HG03039 (cell line): ENCODE data around the gene MT1B.
"Not testable (repeated sequence)": the region's sequence is repeated elsewhere in the genome, so short reads cannot be mapped to it uniquely, and the experiment has no call there.

Experiments
- ATAC-seq: cut with Tn5 transposase; IDR thresholded peaks from one replicate; pipeline ENCODE4 v1.9.1; 2021; ENCODE audit warnings: mild to moderate bottlenecking, moderate library complexity; ENCODE audit not compliant: unreplicated experiment

MT1B gene

GRCh38 chr16:56665286-56666261 lies 13.9 kb downstream of the MT1B start:
- not testable (repeated sequence) for ATAC-seq

DNA sequence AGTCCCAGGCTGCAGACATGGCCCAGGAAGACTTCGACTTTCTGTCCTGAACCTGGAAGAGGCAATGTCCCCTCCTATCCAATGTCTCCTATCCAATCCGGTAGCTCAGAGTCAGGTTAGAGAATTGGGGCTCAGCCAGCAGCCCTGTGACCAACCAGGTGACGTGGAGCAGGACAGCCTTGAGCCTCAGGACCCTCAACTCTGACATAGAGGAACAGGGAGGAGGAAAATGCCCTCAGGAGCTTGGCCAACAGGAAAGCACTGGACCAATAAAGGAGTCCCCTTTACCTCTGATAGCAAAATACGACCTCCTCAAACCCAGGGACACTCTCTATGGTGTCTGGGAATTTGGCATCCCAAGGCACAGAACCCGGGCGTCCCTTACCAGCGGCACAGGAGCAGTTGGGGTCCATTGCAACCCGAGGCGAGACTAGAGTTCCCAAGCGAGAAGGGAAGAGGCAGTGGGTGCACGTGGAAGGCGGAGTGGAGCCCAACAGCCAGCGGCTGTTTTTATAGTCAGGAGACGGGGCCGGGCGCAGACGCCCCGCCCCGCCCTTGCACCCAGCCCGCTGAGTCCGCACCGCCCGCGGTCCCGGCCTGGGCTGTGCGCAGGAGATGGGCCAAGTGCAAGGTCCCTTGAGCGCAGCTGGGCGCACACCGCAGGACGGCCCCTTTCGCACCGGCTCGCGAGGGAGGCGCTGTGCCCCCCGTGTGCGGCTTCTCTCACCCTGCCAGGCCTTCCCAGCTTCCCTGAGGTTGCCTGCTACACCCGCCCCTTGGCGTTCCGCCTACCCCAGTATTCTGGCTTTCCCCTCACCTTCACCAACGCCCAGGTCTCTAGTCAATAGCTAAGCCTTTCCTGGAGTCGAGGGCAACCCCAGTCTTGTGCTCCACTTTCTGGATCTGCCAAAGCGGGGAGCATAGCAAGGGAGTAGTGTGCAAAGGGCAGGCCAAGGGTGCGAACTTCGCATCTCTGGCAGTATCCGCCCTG lies 16.2 kb downstream of the MT1B start, which contains the start of gene MT1G:
Gene MT1G (minus strand): TSS at position 485 of the 991 bp plus-strand sequence. CDS start 72 bp downstream, at position 413.
- no peak for ATAC-seq

GRCh38 chr16:56669005-56669839 lies 17.5 kb downstream of the MT1B start, which contains the start of gene MT1H:
Gene MT1H, plus strand, starts transcription at chr16:56669814. Its CDS starts 71 bp downstream, at chr16:56669885.
- no peak for ATAC-seq

DNA sequence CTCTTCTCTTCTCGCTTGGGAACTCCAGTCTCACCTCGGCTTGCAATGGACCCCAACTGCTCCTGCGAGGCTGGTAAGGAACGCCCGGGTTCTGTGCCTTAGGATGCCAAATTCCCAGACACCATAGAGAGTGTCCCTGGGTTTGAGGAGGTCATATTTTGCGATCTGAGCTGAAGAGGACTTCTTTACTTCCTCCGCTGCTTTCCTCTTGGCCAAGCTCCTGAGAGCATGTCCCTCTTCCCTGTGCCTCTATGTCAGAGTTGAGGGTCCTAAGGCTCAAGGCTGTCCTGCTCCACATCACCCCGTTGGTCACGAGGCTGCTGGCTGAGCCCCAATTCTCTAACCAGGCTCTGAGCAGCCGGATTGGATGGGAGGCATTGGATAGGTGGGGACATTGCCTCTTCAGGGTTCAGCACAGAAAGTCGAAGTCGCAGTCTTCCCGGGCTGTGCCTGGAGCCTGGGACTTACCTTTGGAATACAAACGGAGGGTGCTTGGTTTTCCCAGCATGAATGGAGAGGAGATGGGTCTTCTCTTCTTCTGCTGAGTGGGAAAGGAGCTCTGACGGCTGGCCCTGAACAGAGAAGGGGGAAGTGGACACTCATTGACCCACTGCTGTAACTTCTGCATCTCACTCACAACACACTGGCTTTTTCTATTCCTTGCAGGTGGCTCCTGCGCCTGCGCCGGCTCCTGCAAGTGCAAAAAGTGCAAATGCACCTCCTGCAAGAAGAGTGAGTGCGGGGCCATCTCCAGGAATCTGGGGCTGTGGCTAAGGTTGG lies 18.3 kb downstream of the MT1B start:
- no peak for ATAC-seq

GRCh38 chr16:56670620-56670934 lies 18.9 kb downstream of the MT1B start:
- no peak for ATAC-seq

- not testable (repeated sequence) for ATAC-seq
These were observed 20.0 kb downstream of the MT1B start for GRCh38 chr16:56671691-56672090.

DNA sequence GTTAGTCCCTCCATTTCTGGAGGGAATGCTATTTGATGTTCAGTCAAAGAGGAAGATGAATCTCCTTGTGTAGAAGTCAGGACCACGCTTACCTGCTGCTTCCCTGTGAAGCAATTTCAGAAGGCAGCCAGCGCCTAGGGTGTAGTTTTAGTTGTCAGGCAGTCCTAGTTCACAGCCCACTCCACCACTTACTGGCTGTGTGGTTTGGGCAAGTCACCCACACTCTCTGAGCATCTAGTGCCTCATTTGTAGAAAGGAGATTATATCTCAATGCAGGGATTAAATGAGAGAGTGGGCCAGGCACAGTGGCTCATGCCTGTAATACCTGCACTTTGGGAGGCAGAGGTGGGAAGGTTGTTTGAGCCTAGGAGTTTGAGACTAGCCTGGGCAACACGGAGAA lies 20.5 kb downstream of the MT1B start:
- not testable (repeated sequence) for ATAC-seq

- ATAC-seq, result no peak
These were observed 21.3 kb downstream of the MT1B start for GRCh38 chr16:56672761-56673536.

DNA sequence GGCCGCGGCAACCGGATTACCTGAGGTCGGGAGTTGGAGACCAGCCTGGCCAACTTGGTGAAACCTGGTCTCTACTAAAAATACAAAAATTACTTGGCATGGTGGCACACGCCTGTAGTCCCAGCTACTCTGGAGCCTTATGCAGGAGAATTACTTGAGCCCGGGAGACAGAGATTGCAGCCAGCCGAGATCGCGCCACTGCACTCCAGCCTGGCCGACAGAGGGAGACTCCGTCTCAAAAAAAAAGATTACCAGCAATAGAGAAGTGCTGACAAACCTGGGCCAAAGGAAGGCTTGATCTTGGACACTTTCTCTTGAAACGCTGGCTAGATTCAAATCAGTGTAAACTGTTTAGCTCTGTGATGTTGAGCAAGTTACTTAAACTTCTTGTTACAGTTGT lies 22.2 kb downstream of the MT1B start:
- ATAC-seq, result no peak

DNA sequence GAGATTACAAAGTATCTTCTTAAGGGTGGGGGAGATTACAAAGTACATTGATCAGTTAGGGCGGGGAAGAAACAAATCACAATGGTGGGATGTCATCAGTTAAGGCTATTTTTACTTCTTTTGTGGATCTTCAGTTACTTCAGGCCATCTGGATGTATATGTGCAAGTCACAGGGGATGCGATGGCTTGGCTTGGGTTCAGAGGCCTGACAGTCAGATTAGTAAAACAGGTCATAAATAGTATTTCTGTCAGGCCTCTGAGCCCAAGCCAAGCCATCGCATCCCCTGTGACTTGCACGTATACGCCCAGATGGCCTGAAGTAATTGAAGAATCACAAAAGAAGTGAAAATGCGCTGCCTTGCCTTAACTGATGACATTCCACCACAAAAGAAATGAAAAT lies 22.9 kb downstream of the MT1B start:
- not testable (repeated sequence) for ATAC-seq

GRCh38 chr16:56675685-56676210 lies 24.1 kb downstream of the MT1B start:
- ATAC-seq, result no peak

- no peak for ATAC-seq
These were observed 25.8 kb downstream of the MT1B start for GRCh38 chr16:56677474-56677873.

DNA sequence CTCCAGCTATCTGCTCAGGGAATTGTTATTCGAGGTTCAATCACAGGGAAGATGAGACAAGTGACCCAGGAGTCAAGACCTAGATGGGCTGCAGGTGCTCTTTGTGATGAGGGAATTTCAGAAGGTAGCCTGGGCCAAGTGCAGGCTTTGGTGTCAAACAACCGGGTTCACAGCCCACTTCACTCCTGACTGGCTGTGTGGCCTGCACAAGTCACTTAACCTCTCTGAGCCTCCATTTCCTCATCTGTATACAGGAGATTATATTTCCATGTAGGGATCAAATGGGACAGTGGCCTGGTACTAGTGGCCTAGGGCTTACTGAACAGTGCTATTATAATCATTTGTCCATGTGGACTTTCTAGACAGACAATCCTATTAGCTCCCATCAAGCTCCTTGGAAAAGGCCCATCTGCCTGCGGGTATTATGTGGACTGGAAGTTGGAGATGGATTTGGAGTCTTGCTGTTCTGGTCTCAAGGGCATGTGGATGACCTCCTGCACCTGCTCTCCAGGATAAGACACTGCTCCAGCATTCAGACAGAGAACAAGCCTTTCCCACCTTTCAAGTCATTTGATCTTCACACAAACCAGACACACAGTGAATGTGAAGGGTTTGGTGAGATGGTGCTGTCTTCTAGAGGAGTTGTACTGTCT lies 27.5 kb downstream of the MT1B start:
- no peak for ATAC-seq

DNA sequence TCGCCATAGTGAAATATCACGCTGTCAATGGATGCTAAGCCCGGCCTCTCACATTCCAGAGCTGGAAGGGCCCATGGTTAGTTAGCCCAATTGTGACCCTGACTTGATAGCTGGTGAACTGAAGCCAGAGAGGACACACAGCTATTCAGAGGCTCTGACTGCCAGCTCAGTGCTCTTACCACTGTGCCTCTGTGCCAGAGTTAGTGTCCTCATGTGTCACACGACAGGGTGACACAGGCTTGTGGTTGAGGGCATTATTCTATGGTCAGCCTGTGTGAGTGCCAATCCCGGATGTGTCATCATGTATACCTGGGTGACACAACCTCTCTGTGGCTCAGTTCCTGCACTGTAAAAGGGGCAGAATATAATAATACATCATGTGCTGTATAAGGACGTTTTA lies 28.1 kb downstream of the MT1B start:
- ATAC-seq, result no peak

- ATAC-seq, result peak; percentile 96
These were observed 30.4 kb downstream of the MT1B start, which contains the start of gene MT1X for GRCh38 chr16:56681939-56682702. Gene MT1X, plus strand, starts transcription at chr16:56682470. Its CDS starts 71 bp downstream, at chr16:56682541.

DNA sequence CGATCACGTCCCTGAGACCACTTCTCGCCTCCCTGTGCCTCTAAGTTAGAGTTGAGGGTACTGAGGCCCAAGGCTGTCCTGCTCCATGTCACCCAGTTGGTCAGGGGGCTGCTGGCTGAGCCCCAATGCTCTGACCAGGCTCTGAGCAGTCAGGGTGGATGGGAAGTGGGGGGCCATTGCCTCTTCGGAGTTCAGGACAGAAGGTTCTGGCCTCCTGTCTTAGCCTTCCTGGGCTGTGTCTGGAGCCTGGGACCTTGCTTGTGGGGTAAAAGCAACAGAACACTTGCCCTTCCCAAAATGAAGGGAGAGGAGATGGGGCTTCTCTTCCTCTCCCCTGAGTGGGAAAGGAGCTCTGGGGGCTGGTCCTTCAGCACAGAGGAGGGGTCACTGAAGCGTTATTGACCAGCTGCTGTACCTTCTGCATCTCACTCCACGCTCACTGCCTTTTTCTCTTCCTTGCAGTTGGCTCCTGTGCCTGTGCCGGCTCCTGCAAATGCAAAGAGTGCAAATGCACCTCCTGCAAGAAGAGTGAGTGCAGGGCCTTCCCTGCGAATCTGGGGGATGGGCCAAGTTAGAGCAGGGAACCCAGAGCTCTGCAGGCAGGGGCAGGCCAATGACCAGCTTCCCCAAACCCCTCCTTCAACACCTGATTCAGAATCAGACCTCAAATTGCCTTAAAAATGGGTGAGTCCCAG lies 31.2 kb downstream of the MT1B start:
- ATAC-seq, result no peak
